ENCODE data around the gene LPIN2.

LPIN2 gene

GRCh38 chr18:2966560-2966959 lies 46.4 kb downstream of the LPIN2 start:
- H3K4me3 ChIP-seq (replicated peaks; ENCODE audit: insufficient read depth, low read length), result no peak overlapping the region
- no peaks in the 10 kb centered on the region for H3K27me3 ChIP-seq (ENCODE audit: insufficient read depth, poor library complexity, severe bottlenecking)
- DNase-seq (ENCODE audit: low read depth in 1 of 2, low spot score in 1 of 2), result no peak
- no peak overlapping the region for H3K27ac ChIP-seq (replicated peaks)
- no peak for TF ChIP-seq GABPA (IDR thresholded peaks at IDR 0.05; ENCODE audit: low read depth)
- TF ChIP-seq CTCF (IDR thresholded peaks at IDR 0.05; ENCODE audit: insufficient read depth, low read length), result no peak
- no peak for TF ChIP-seq POLR2AphosphoS5 (IDR thresholded peaks at IDR 0.05; ENCODE audit: low read depth)
- TF ChIP-seq SPI1 (IDR thresholded peaks at IDR 0.05; ENCODE audit: borderline replicate concordance, low read depth), result no peak
- TF ChIP-seq REST (IDR thresholded peaks at IDR 0.05; ENCODE audit: insufficient replicate concordance, low read depth), result no peak

GRCh38 chr18:2965797-2966196 lies 47.1 kb downstream of the LPIN2 start:
- no peak for TF ChIP-seq REST (IDR thresholded peaks at IDR 0.05; ENCODE audit: insufficient replicate concordance, low read depth)
- no peak for TF ChIP-seq GABPA (IDR thresholded peaks at IDR 0.05; ENCODE audit: low read depth)
- no peak for TF ChIP-seq SPI1 (IDR thresholded peaks at IDR 0.05; ENCODE audit: borderline replicate concordance, low read depth)
- TF ChIP-seq CTCF (IDR thresholded peaks at IDR 0.05; ENCODE audit: insufficient read depth, low read length), result no peak
- no peak for TF ChIP-seq POLR2AphosphoS5 (IDR thresholded peaks at IDR 0.05; ENCODE audit: low read depth)
- H3K27ac ChIP-seq (replicated peaks), result no peak overlapping the region
- no peak overlapping the region for H3K4me3 ChIP-seq (replicated peaks; ENCODE audit: insufficient read depth, low read length)
- no peak for DNase-seq (ENCODE audit: low read depth in 1 of 2, low spot score in 1 of 2)
- H3K27me3 ChIP-seq (ENCODE audit: insufficient read depth, poor library complexity, severe bottlenecking), result no peaks in the 10 kb centered on the region

GRCh38 chr18:2964361-2965010 lies 48.5 kb downstream of the LPIN2 start:
- Histone ChIP-seq H3K4me3 (replicated peaks; ENCODE audit: insufficient read depth, low read length) (no peak overlapping the region), H3K27me3 (ENCODE audit: insufficient read depth, poor library complexity, severe bottlenecking) (no peaks in the 10 kb centered on the region), H3K27ac (replicated peaks) (no peak overlapping the region)
- TF ChIP-seq SPI1 (IDR thresholded peaks at IDR 0.05; ENCODE audit: borderline replicate concordance, low read depth) (no peak), POLR2AphosphoS5 (IDR thresholded peaks at IDR 0.05; ENCODE audit: low read depth) (no peak), GABPA (IDR thresholded peaks at IDR 0.05; ENCODE audit: low read depth) (no peak), REST (IDR thresholded peaks at IDR 0.05; ENCODE audit: insufficient replicate concordance, low read depth) (no peak), CTCF (IDR thresholded peaks at IDR 0.05; ENCODE audit: insufficient read depth, low read length) (no peak)
- no peak for DNase-seq (ENCODE audit: low read depth in 1 of 2, low spot score in 1 of 2)

Data from HL-60 (cell line).